NB4 (cell line): Measurements from ENCODE around the gene RNF2.

ENCODE experiments used
- DNase-seq: peaks from one replicate; pipeline ENCODE4 v3.0.0; 2010; ENCODE audit warnings: low read depth
- H3K4me3 ChIP-seq: one replicate; pipeline ENCODE4 v1.5.1; 2011; ENCODE audit warnings: mild to moderate bottlenecking, low read depth, low read length, moderate library complexity
- CTCF ChIP-seq: IDR thresholded peaks from one replicate; pipeline ENCODE4 v1.5.1; 2012; ENCODE audit warnings: low read depth, low read length
- MAX ChIP-seq: IDR thresholded peaks from 2 replicates; pipeline ENCODE4 v1.6.1; 2011; ENCODE audit warnings: low read depth, low read length
- MYC ChIP-seq: IDR thresholded peaks from 2 replicates; pipeline ENCODE4 v1.6.1; 2011; ENCODE audit warnings: low read depth, low read length
- POLR2A ChIP-seq: IDR thresholded peaks from 2 replicates; pipeline ENCODE4 v1.6.1; 2011; ENCODE audit warnings: mild to moderate bottlenecking; ENCODE audit not compliant: insufficient read length; ENCODE audit errors: extremely low read depth

The RNF2 gene

GRCh38 chr1:185016880-185017279, 28.5 kb upstream of the RNF2 start:
- peak; percentile 10 for DNase-seq
- no peak overlapping the region for H3K4me3 ChIP-seq
- TF ChIP-seq MYC (no peak), CTCF (no peak), MAX (no peak), POLR2A (no peak)

GRCh38 chr1:185017338-185017737, 28.0 kb upstream of the RNF2 start:
- peak; percentile 93 for DNase-seq
- no peak for TF ChIP-seq CTCF
- 0 out of 2 replicates have a peak, but pooled peaks have one; percentile 14 for TF ChIP-seq MAX
- TF ChIP-seq MYC: no peak
- no peak overlapping the region for H3K4me3 ChIP-seq

- no peak overlapping the region for H3K4me3 ChIP-seq
- peak; percentile 20 for DNase-seq
- TF ChIP-seq MAX (no peak), CTCF (no peak), MYC (no peak), POLR2A (no peak)
Measured at GRCh38 chr1:185017966-185018365, 27.4 kb upstream of the RNF2 start.

GRCh38 chr1:185027252-185027882, 18.0 kb upstream of the RNF2 start:
- TF ChIP-seq MAX (no peak), POLR2A (no peak), MYC (no peak), CTCF (no peak)
- no peak for DNase-seq
- H3K4me3 ChIP-seq: no peak overlapping the region

GRCh38 chr1:185033686-185034085, 11.7 kb upstream of the RNF2 start:
- H3K4me3 ChIP-seq: no peak overlapping the region
- DNase-seq: no peak
- TF ChIP-seq MYC (no peak), CTCF (no peak), POLR2A (no peak), MAX (no peak)

- no peak for DNase-seq
- H3K4me3 ChIP-seq: no peak overlapping the region
- no peak for TF ChIP-seq CTCF
- no peak for TF ChIP-seq MYC
- TF ChIP-seq MAX: no peak
- TF ChIP-seq POLR2A: no peak
Measured at GRCh38 chr1:185035258-185035657, 10.1 kb upstream of the RNF2 start.
